ENCODE measurements around the gene PRTG.

DNA sequence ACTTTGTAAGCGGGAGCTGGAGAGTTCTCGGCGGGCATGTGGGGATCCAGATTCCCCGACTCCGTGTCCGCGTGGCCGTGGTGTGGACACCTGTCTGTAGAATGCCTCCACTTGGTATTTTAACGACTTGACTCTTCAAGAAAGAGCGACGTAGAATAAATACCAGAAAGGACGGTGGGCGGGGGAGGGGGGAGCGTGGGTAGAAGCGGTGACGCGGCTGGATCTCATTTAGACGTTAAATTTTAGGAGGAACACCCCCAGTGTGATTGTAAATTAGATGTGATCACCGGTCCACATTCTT, 154.2 kb downstream of the PRTG start:
- TF ChIP-seq, protein P1, sequence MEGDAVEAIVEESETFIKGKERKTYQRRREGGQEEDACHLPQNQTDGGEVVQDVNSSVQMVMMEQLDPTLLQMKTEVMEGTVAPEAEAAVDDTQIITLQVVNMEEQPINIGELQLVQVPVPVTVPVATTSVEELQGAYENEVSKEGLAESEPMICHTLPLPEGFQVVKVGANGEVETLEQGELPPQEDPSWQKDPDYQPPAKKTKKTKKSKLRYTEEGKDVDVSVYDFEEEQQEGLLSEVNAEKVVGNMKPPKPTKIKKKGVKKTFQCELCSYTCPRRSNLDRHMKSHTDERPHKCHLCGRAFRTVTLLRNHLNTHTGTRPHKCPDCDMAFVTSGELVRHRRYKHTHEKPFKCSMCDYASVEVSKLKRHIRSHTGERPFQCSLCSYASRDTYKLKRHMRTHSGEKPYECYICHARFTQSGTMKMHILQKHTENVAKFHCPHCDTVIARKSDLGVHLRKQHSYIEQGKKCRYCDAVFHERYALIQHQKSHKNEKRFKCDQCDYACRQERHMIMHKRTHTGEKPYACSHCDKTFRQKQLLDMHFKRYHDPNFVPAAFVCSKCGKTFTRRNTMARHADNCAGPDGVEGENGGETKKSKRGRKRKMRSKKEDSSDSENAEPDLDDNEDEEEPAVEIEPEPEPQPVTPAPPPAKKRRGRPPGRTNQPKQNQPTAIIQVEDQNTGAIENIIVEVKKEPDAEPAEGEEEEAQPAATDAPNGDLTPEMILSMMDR (IDR thresholded peaks at IDR 0.05; ENCODE audit: low read depth, low read length) = no peak
- TF ChIP-seq EZH2phosphoT487 (IDR thresholded peaks at IDR 0.05; ENCODE audit: low read depth) = no peak

Measured in OCI-LY3 (cell line).